Cardiac muscle cell (in vitro differentiated cells and primary cell): Measurements from ENCODE around the gene NTNG1. TPM values are rescaled to one million over a fixed set of nuclear protein-coding genes. Genes with fewer than 3 reads are reported as not detected.

Experiments
- DNase-seq, 2 donors: peaks; one replicate each; pipeline versions ENCODE4 v3.0.0 to v3.0.0-alpha.2; 2010 to 2017; ENCODE audit warnings: low read depth in 1 of 2, low spot score in 1 of 2
- H3K27ac ChIP-seq: fragments of 200-600 bp; sonication (generic); 2 replicates; pipeline ENCODE4 v1.5.1; 2016
- H3K27me3 ChIP-seq: fragments of 200-600 bp; sonication (generic); 2 replicates; pipeline ENCODE4 v1.6.0; 2016; ENCODE audit warnings: control low read depth
- H3K36me3 ChIP-seq: fragments of 200-600 bp; sonication (generic); 2 replicates; pipeline ENCODE4 v1.5.1; 2016; ENCODE audit warnings: control low read depth
- H3K4me1 ChIP-seq: fragments of 200-600 bp; sonication (generic); 2 replicates; pipeline ENCODE4 v1.8.1; 2017; ENCODE audit warnings: low read depth, mild to moderate bottlenecking, mixed run types
- H3K4me3 ChIP-seq: fragments of 200-600 bp; sonication (generic); 2 replicates; pipeline ENCODE4 v1.5.1; 2016; ENCODE audit warnings: mild to moderate bottlenecking
- H3K9me3 ChIP-seq: fragments of 200-600 bp; sonication (generic); 2 replicates; pipeline ENCODE4 v1.5.1; 2017; ENCODE audit warnings: low read depth, mild to moderate bottlenecking, control low read depth
- CTCF ChIP-seq: IDR thresholded peaks from 2 replicates; pipeline ENCODE4 v1.5.1; 2012; ENCODE audit warnings: low read depth, mild to moderate bottlenecking, low read length
- polyA plus RNA-seq: library from polyadenylated mRNA; unstranded; fragments of >200 nt; fragmentation: Nextera tagmentation; extraction: Ambion mirVana; gene quantifications from 2 replicates; pipeline ENCODE4 v1.2.1, GENCODE V29; 2016
- total RNA-seq: library from RNA; depleted of rRNA; stranded (reverse); fragments of >200 nt; gene quantifications from 2 replicates; pipeline ENCODE4 v1.2.3, GENCODE V29; 2016

NTNG1 gene
- total and polyA plus RNA-seq, 2 experiments from 2014 or later, result 0.12 TPM; not detected in 1

- no peaks in the 10 kb centered on the region for H3K4me1 ChIP-seq
- no peak for DNase-seq
- no peaks in the 10 kb centered on the region for H3K9me3 ChIP-seq
- no peaks in the 10 kb centered on the region for H3K27me3 ChIP-seq
- no peak overlapping the region for H3K27ac ChIP-seq
- no peak for TF ChIP-seq CTCF
- H3K36me3 ChIP-seq, result no peaks in the 10 kb centered on the region
- no peak overlapping the region for H3K4me3 ChIP-seq
Measured at GRCh38 chr1:107326824-107327445, 186.1 kb downstream of the NTNG1 start.

- H3K27ac ChIP-seq, result no peak overlapping the region
- H3K4me3 ChIP-seq, result no peak overlapping the region
- no peaks in the 10 kb centered on the region for H3K4me1 ChIP-seq
- no peak for DNase-seq
- H3K36me3 ChIP-seq, result no peaks in the 10 kb centered on the region
- TF ChIP-seq CTCF, result no peak
- no peaks in the 10 kb centered on the region for H3K9me3 ChIP-seq
- no peaks in the 10 kb centered on the region for H3K27me3 ChIP-seq
Measured at GRCh38 chr1:107327446-107327845, 186.6 kb downstream of the NTNG1 start.

- Histone ChIP-seq H3K9me3 (no peaks in the 10 kb centered on the region), H3K36me3 (no peaks in the 10 kb centered on the region), H3K27ac (no peak overlapping the region), H3K27me3 (no peaks in the 10 kb centered on the region), H3K4me3 (no peak overlapping the region), H3K4me1 (no peaks in the 10 kb centered on the region)
- DNase-seq, result no peak
- TF ChIP-seq CTCF, result no peak
Measured at GRCh38 chr1:107328087-107328486, 187.2 kb downstream of the NTNG1 start.

GRCh38 chr1:107339775-107340174 is 198.9 kb downstream of the NTNG1 start:
- H3K27ac ChIP-seq, result no peak overlapping the region
- H3K4me1 ChIP-seq, result no peaks in the 10 kb centered on the region
- no peaks in the 10 kb centered on the region for H3K9me3 ChIP-seq
- H3K27me3 ChIP-seq, result no peaks in the 10 kb centered on the region
- H3K4me3 ChIP-seq, result no peak overlapping the region
- H3K36me3 ChIP-seq, result no peaks in the 10 kb centered on the region
- TF ChIP-seq CTCF, result no peak
- no peak for DNase-seq

- no peaks in the 10 kb centered on the region for H3K27me3 ChIP-seq
- H3K4me1 ChIP-seq, result no peaks in the 10 kb centered on the region
- H3K36me3 ChIP-seq, result no peaks in the 10 kb centered on the region
- DNase-seq, result no peak
- no peaks in the 10 kb centered on the region for H3K9me3 ChIP-seq
- no peak overlapping the region for H3K4me3 ChIP-seq
- no peak for TF ChIP-seq CTCF
- H3K27ac ChIP-seq, result no peak overlapping the region
Measured at GRCh38 chr1:107342316-107342715, 201.5 kb downstream of the NTNG1 start.
